Stimulated activated CD4-positive, alpha-beta T cell treated with anti-CD3 and anti-CD28 coated beads, Interleukin-12 subunit alpha, Interleukin-12 subunit beta, amount 100 ng/mL, for 24 hours (primary cell): ENCODE data around the gene GRN.
"Not testable (repeated sequence)": the region's sequence is repeated elsewhere in the genome, so short reads cannot be mapped to it uniquely, and the experiment has no call there.

ENCODE experiments used
- DNase-seq, 2 experiments: peaks; one replicate each; pipeline ENCODE4 v3.0.0-alpha.2; 2020; ENCODE audit warnings: low read depth in 2 of 2

GRN gene

DNA sequence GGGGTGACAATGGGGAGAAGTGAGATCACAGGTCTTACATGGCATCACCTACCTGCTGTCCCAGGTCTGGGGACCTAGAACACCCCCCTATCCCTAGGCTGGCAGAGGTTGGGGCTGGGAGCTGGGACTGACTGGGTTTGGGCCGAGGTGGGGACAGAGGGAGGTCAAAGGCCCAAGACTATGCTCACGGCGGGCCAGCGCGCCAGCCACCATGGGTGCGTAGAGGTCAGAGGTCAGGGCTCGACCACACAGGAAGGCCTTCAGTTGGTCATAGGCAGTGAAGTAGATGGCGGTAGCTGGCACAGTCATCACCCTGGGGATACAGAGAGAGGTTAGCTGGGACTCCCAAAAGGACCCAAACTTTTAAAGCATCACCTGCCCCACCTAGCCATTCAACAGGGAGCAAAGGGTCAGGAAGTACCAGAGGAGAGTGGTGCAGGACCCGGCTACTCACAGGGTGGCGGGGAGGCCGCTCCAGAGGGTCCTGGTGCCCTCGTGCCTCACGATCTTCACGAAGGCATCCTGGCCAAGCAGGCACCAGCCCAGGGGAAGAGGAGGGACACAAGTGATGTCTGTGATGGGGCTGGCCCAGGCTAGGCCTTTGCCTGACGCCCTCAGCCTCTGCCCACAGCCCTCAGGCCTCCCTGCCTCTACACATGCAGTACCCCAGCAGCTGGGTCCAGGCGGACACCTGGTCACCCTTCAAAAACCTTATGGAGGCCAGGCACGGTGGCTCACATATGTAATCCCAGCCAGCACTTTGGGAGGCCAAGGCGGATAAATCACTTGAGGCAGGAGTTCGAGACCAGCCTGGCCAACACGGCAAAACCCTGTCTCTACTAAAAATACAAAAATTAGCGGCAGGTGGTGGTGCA lies 23.6 kb upstream of the GRN start:
- DNase-seq: no peak

DNA sequence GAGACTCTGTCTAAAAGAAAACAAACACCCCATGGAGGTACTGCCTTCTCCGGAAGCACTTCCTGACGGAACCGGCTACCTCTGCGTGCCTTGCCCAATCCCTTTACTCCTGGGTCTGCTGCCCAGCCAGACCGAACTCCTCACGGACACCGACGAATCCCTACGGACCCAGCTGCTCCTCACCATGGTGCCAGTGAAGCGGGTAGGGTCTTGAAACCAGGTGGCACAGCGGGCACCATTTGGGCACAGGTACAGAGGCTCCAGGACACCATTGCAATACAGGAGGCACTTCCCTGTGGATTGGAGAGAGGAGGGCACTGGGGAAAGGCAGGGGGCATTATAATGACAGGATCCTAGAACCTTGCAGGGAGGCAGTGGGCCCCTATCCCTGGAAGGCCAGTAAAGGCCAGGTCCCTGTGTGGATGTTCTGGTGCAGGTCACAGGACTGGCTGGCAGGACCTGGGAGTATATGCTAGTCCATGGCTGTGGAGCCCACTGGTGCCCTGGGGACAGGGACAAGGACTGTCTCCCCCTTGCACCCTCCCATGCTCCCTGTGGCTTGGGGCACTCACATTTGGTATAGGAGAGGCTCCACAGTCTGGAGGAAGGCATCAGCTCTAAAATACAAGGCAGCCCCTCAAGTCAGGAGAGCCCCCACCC lies 22.7 kb upstream of the GRN start:
- no peak for DNase-seq

GRCh38 chr17:44323359-44324091 lies 21.6 kb upstream of the GRN start:
- no peak for DNase-seq

DNA sequence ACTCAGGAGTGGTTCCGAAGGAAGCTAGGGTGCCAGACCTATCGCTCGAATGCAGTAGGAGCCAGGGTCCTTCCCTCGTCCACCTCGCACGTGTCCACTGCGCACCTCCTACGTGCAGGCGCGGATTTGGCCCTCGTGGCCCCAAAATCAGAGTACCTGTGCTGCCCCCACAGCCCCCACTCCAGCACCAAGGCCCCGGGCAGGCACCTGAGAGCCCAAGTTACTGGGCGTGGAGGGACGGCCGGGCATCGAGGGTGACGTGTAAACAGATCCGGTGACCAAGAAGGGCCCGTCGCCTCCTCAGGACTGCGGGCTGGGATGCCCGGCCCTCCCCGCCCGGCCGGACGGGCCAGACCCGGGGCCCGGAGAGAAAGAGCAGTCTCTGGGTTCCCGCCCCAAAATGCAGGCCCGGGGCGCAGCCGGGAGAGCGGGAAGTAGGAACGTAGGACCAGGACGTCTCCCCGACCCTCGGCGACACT lies 21.0 kb upstream of the GRN start:
- no peak for DNase-seq

DNA sequence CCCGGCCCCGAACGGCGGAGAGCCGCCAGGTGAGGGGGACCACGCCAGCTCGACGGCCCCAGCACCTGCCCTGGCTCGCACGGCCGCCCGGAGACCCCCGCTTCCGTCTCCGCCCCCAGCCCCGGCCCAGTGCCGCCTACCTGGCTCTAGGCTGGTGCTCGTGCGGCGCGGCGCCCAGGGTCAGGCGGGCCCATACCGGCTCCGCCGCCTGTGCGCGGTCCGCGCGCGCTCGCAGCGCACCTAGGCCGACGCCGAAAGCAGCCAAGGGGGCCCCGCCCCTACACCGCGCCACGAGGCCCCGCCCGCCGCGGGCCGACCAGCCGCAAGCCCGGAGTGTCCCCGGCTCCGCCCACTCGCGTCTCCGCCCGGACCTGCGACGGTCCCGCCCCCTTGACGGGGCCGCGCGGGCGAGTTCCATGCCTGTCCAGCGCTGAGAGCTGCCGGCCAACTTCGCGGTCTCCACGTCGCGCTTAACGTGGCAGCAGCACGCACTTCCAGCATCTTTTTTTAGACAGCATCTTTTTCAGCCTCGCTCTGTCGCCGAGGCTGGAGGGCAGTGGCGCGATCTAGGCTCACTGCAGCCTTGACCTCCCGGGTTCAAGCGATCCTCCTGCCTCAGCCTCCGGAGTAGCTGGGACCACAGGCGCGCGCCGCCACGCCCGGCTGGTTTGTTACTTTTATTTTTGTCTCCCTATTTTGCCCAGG lies 20.4 kb upstream of the GRN start, which contains the start of gene SLC25A39:
Gene SLC25A39, minus strand, starts transcription at position 253 of the 705 bp plus-strand sequence. CDS start 1,261 bp downstream, outside the sequence.
- peak; percentile 87 to 92 for DNase-seq

DNA sequence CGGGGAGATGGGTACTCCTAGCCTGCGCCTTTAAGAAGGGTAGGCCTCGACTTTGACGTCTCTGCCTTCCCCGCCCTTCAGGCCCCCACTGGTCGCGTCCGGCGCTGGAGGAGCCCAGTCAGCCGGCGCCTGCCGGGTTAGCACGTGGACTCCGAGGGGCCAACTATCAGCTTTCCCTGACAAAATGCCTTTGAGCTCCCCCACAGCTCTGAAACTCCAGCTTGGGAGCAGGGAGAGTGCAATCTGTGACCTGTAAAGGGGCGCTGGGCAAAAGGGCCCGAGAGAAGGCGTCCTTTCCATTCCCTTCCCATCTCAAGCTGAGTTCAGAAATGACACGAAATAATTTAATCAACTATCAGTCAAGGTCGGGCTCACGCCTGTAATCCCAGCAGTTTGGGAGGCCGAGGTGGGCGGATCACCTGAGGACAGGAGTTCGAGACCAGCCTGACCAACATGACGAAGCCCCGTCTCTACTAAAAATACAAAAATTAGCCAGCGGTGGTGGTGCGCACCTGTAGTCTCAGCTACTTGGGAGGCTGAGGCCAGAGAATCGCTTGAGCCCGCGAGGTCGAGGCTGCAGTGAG lies 18.1 kb upstream of the GRN start:
- peak; percentile 85 to 86 for DNase-seq

DNA sequence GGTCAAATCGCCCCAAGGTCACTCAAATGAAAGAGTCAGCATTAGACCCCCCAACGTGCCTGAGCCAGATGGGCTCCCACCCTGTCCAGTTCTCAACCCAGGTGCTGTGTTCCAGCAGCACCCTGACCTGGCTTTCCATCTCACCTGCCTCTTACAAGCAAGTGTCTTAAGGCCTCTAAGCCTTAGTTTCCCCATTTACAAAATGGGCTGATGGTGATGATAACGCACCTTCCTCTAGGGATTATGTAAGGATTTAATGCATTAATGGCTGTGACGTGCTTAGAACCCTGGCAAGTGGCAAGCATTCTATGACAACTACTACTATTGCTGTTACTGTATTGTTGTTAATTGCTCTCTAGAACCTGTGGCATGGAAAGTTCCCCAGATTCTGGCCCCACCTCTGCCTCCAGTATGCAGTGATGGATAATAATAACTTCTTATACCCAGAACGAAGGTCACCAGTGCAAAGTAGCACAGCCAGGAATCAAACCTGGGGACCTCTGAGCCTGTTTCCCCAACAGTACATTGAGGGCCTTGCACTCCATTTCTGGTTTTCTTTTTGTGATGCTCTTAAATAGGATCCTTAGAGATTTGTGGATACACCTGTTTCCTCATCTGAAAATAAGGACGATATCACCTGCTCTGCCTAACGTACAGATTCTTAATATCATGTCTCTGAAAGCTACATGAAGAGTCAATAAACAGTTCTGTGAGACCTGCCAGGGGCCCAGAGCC lies 17.2 kb upstream of the GRN start:
- no peak for DNase-seq

DNA sequence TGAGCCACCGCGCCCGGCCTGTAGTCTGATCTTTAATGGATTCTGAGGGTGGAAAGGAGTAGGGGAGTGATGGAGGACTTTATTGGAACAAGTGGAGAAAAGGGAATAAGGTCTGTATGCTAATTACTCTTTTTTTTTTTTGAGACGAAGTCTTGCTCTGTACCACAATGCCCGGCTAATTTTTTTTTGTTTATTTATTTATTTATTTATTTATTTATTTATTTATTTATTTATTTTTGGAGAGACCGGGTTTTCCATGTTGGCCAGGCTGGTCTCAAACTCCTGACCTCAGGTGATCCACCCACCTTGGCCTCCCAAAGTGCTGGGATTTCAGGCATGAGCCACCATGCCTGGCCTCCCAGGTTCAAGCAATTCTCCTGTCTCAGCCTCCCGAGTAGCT lies 15.6 kb upstream of the GRN start:
- DNase-seq: not testable (repeated sequence)

- DNase-seq: not testable (repeated sequence)
These were observed 14.8 kb upstream of the GRN start for GRCh38 chr17:44330263-44330662.

DNA sequence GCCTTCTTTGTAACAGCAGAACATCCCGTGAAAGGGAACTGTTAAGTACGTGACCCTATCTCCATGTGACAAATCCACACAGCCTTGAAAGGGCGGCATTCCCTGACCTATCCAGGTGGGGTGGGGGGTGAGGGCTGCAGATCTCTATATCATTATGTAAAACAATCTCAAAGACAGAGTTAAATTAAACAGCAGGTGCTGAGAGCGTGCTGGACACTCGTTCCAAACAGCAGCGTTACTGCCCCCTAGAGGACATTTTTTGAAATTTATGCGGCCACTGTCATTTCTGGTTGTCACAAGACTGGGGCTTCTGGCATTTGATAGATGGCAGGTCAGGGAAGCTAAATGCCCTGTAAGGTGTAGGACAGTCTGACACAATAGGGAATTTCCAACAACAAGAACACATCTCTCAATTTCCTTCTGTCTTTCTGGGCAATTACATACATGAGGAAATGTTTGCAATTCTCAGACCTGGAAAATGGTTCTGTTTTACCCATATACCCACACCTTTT lies 13.8 kb upstream of the GRN start:
- DNase-seq: peak; percentile 40 to 71

GRCh38 chr17:44333371-44333770 lies 11.7 kb upstream of the GRN start:
- no peak for DNase-seq

DNA sequence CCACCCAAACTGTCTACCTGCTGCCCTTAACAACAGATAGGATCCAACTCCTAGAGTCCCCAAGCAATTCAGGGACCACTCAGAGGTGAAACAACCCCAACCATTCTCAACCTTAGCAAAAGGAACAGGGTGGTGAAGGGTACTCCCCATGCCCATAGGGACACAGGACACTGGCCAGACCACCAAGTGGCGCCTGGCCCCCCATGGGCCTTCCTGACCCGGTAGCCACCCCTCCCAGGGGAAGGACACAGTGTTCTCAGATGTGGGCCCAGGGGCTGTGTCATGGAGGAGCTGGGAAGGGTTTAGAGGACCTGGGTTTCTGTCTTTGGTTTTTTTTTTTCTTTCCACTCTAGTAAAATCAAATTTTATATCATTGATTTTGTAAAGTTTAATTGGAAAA lies 10.8 kb upstream of the GRN start:
- no peak for DNase-seq

DNA sequence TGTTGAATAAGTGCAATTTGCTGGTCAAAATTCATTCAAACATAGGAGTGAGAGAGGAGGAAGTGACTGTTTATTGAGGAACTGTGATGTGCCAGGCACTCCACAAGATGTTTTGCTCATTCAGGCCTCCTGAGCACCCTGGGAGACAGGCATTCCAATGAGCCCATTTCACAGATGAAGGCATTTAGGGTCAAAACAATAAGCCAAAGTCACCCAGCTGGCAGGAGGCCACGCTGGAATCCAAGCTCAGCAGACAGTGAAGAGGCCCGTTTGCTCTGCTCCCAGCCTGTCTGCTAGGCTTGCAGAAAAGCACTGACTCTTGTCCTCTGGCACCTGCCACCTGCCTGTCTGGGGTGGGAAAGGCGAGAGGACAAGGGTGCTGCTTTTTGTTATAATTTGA lies 10.4 kb upstream of the GRN start:
- DNase-seq: no peak

DNA sequence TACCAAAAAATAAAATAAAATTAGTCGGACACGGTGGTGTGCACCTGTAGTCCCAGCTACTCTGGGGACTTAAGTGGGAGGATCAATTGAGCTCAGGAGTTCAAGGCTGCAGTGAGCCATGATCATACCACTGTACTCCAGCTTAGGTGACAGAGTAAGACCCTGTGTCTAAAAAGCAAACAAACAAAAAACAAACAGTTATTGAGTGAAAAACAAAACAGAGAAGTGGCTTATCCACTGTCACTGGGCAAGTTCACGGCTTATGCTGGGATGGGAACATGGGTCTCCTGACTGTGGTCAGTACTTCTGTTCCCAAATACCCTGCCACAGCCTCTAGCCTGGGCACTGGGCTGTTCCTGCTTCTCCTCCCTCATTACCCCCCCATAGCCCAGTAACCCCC lies 9.5 kb upstream of the GRN start:
- DNase-seq: no peak

GRCh38 chr17:44335968-44336367 lies 9.1 kb upstream of the GRN start:
- DNase-seq: no peak

- DNase-seq: no peak
These were observed 6.4 kb upstream of the GRN start for GRCh38 chr17:44338702-44339101.

DNA sequence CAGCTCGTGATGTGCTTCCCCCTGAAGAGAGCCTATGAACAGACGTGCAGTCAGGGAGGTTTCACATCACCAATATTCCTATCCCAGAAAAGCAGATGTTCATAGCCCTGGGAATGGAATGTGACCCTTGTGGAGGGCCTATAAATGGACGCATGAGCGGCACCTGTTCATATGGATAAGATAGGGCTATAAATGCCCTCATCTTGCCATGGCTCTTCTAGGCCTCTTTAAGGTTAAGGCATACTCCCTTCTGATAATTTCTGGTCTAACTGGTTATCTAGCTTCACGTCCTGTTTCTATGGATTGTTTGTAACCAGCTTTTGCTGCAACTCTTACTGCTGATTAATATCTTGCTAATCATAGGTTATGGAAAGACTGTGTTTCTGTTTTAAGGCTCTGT lies 4.5 kb upstream of the GRN start:
- DNase-seq: not testable (repeated sequence)

DNA sequence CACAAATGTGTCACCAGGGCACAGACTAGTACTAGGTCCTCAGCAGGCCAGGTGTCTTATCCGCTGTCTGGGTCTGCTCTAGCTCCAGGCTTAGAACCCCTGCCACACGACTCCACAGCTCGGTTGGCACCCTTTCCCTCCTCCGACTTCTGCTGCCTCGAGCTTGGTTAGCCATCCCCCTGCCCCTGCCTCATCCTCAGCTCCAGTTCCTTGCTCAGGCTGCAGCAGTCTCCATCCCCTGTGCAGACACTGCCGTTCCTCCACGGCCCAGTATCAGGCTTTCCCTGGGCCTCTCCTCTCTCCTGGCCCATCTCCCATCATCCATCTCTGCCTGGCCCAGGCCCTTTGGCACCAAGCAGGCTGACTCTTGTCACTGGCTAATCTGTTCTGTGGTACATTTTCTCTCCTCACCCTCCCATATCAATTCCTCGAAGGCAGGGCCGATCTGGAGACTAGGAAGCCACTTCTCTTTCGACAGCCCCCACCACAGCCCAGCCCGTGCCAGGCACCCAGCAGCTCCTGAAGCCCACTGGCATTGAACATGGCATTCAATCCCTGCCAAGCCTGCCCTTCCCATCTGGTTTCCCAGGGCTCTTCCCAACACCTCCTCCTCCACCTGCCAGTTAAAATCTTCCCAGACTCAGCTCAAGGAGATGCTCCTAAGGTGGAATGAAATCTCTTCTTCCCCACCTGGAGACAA lies 1.4 kb upstream of the GRN start:
- no peak for DNase-seq

- DNase-seq: no peak
These were observed 438 bp downstream of the GRN start for GRCh38 chr17:44345454-44346026.
